NT2/D1 (cell line): Measurements from ENCODE around the gene PLCB1.

Source experiments
- SUZ12 ChIP-seq: IDR thresholded peaks from 2 replicates; pipeline ENCODE4 v1.6.1; 2011; ENCODE audit not compliant: insufficient read length, insufficient read depth; ENCODE audit errors: extremely low read depth
- YY1 ChIP-seq: IDR thresholded peaks from 2 replicates; pipeline ENCODE4 v1.6.1; 2011; ENCODE audit not compliant: insufficient read length, insufficient read depth
- ZNF274 ChIP-seq: IDR thresholded peaks from 2 replicates; pipeline ENCODE4 v1.6.1; 2011; ENCODE audit warnings: mild to moderate bottlenecking, low read depth, low read length

DNA sequence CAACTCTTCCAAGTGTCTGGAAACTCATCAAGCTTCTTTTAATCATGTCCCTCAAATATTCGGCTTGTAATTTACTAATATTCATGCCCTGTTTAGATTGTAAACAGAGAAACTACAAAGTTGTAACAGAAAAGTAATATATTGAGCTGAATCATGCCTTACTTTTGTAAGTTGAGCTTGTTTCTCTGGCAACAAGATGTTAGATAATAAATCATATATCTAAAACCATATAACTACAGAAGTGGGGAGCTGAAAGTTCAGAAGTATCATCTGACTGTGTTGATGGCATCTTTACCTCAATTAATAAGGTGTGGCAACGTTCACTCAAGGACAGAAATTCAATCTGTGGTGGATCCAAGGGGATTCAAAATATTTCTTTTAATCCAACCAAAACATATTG lies 263.9 kb downstream of the PLCB1 start:
- TF ChIP-seq ZNF274 (no peak), YY1 (no peak), SUZ12 (no peak)
